ENCODE results near the gene MT1F. TPM values are rescaled to one million over a fixed set of nuclear protein-coding genes. Genes with fewer than 3 reads are reported as not detected.

MT1F gene
- total RNA-seq (2014; rRNA removed; shearing (Covaris generic)) (0.44 TPM in 1 of 2 replicates, not detected in the other), total RNA-seq (2022) (1.8 TPM in 1 of 2 replicates, not detected in the other), Bru-seq, nascent RNA (percentile 20 among the genes with signal in this experiment), BruChase-seq, experiment 1, labeled RNA remaining after a 6-hour chase (percentile 29 among the genes with signal in this experiment), BruChase-seq, experiment 2, labeled RNA remaining after a 2-hour chase (percentile 29 among the genes with signal in this experiment)
- long read RNA-seq, partial matches to known transcripts = 0 of 2 reads
- long read RNA-seq, other reads (novel, unspliced or antisense) = 0 of 2 reads

GRCh38 chr16:56657555-56658326 lies at the start of gene MT1F:
Gene MT1F, plus strand, starts transcription at chr16:56657959. Its CDS starts 100 bp downstream, at chr16:56658059.
- no peaks in the 10 kb centered on the region for H3K9me2 ChIP-seq (ENCODE audit: insufficient read depth, low read length)
- H3K79me2 ChIP-seq (ENCODE audit: insufficient read depth, low read depth, low read length) = no peaks in the 10 kb centered on the region
- ChIA-PET POLR2A (no interaction called here), CTCF (ENCODE audit: unreplicated experiment) (interaction anchor here (0.6 kb wide), 1 partner anchor 30 kb away, joined by 3 read pairs; no protein-coding TSS in a partner anchor)
- H3K4me1 ChIP-seq (ENCODE audit: insufficient read depth, low read length, poor library complexity, severe bottlenecking) = peaks cover 6% of the 10 kb centered on the region
- no peaks in the 10 kb centered on the region for H4K20me1 ChIP-seq (ENCODE audit: insufficient read depth, low read length)
- H3K4me3 ChIP-seq (ENCODE audit: low read depth, low read length, poor library complexity, severe bottlenecking) = peak within 1 kb of the TSS; percentile 43
- peak; percentile 4 for DNase-seq (ENCODE audit: low spot score)
- no peaks in the 10 kb centered on the region for H3K36me3 ChIP-seq (ENCODE audit: insufficient read depth, low read length)
- TF ChIP-seq CTCF (conservative IDR thresholded peaks at IDR 0.05; ENCODE audit: low read length) = no peak
- no peak for TF ChIP-seq EZH2phosphoT487 (IDR thresholded peaks at IDR 0.05; ENCODE audit: borderline replicate concordance, low read depth, low read length)
- H3K4me2 ChIP-seq (ENCODE audit: low read length) = peak within 1 kb of the TSS; percentile 45; the same call in 1 of the 2 replicates
- no peaks in the 10 kb centered on the region for H3K9me3 ChIP-seq (ENCODE audit: low read length)
- H3K27ac ChIP-seq (ENCODE audit: low read depth, low read length, poor library complexity, severe bottlenecking) = no peak within 1 kb of the TSS
- intact Hi-C loops (cut with micrococcal nuclease; ENCODE audit: unreplicated experiment) = no loop called here
- no peak within 1 kb of the TSS for H2AFZ ChIP-seq (ENCODE audit: low read length)
- no TSS peak for BruUV-seq (replicated peaks)

GRCh38 chr16:56608043-56608875 lies 49.5 kb upstream of the MT1F start, which contains the start of gene MT2A:
Gene MT2A, plus strand, starts transcription at chr16:56608584. Its CDS starts 72 bp downstream, at chr16:56608656.
- intact Hi-C loops (cut with micrococcal nuclease; ENCODE audit: unreplicated experiment) = no loop called here
- Histone ChIP-seq H2AFZ (ENCODE audit: low read length) (peak within 1 kb of the TSS; percentile 81), H3K4me2 (ENCODE audit: low read length) (peak within 1 kb of the TSS; percentile 78), H3K27ac (ENCODE audit: low read depth, low read length, poor library complexity, severe bottlenecking) (no peak within 1 kb of the TSS), H3K36me3 (ENCODE audit: insufficient read depth, low read length) (no peaks in the 10 kb centered on the region), H3K4me1 (ENCODE audit: insufficient read depth, low read length, poor library complexity, severe bottlenecking) (peaks cover 52% of the 10 kb centered on the region), H4K20me1 (ENCODE audit: insufficient read depth, low read length) (no peaks in the 10 kb centered on the region), H3K79me2 (ENCODE audit: insufficient read depth, low read depth, low read length) (no peaks in the 10 kb centered on the region), H3K9me3 (ENCODE audit: low read length) (no peaks in the 10 kb centered on the region), H3K9me2 (ENCODE audit: insufficient read depth, low read length) (no peaks in the 10 kb centered on the region), H3K4me3 (ENCODE audit: low read depth, low read length, poor library complexity, severe bottlenecking) (peak within 1 kb of the TSS; percentile 66)
- ChIA-PET CTCF (ENCODE audit: unreplicated experiment) (no interaction called here), POLR2A (no interaction called here)
- DNase-seq (ENCODE audit: low spot score) = peak; percentile 90
- no TSS peak for BruUV-seq (replicated peaks)
- TF ChIP-seq CTCF (conservative IDR thresholded peaks at IDR 0.05; ENCODE audit: low read length) (no peak), EZH2phosphoT487 (IDR thresholded peaks at IDR 0.05; ENCODE audit: borderline replicate concordance, low read depth, low read length) (no peak)
